Spleen (tissue), 7 donors: ENCODE measurements around the gene OSGEP.

Experiments
- CTCF ChIP-seq, 11 experiments: fragments of 200-600 bp in 7 of 11; fragments of 450-650 bp in 4 of 11; sonication (generic) in 4 of 11; IDR thresholded peaks in 8 of 11; conservative IDR thresholded peaks in 3 of 11; 1 replicate in 7 of 11; 2 replicates in 4 of 11; pipeline versions ENCODE4 v1.4.0 to v1.8.0; 2016 to 2021; ENCODE audit warnings: antibody characterized with exemption in 11 of 11, inconsistent platforms in 4 of 11, mild to moderate bottlenecking in 1 of 11
- POLR2A ChIP-seq, 3 donors: fragments of 450-650 bp; IDR thresholded peaks; one replicate each; pipeline ENCODE4 v1.5.1; 2017; ENCODE audit warnings: antibody characterized with exemption in 3 of 3, mild to moderate bottlenecking in 1 of 3
- POLR2AphosphoS5 ChIP-seq, 3 donors: sonication (generic); formaldehyde crosslinking; IDR thresholded peaks; one replicate each; pipeline ENCODE4 v1.5.1; 2017; ENCODE audit warnings: antibody characterized with exemption in 3 of 3
- donor health status: DM: no; HTN: no; CAD: no; lungs with moderate emphysema.
- donor health status: DM: no; HTN: no; CAD: no.
- donor health status: DM: no; HTN: no; CAD: no.

DNA sequence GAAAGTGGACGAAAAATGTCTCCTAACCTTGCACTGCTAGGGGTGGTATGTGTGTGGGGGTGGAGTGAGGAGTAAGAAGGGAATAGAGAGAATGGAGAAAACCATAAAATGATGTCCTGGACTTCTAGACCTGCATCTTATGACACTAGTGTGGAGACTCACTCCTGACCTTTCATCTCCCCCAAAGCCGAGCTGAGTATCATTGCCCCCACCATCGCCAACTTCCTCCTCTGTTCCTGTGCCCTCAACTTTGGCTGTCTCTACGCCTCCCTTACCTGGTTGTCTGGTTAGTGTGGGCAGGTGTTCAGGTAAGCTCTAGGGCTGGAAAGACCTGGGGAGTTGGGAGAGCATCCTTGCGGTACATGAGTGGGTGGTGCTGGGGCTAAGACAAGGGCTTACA is 14.1 kb downstream of the OSGEP start:
- TF ChIP-seq CTCF (IDR thresholded peaks at IDR 0.05 in 8 of 11, conservative IDR thresholded peaks at IDR 0.05 in 3 of 11) (no peak), POLR2A (IDR thresholded peaks at IDR 0.05) (no peak), POLR2AphosphoS5 (IDR thresholded peaks at IDR 0.05) (no peak)
